ENCODE measurements around the gene HTR3D.
"Not testable (repeated sequence)": the region's sequence is repeated elsewhere in the genome, so short reads cannot be mapped to it uniquely, and the experiment has no call there.

Gene HTR3D

DNA sequence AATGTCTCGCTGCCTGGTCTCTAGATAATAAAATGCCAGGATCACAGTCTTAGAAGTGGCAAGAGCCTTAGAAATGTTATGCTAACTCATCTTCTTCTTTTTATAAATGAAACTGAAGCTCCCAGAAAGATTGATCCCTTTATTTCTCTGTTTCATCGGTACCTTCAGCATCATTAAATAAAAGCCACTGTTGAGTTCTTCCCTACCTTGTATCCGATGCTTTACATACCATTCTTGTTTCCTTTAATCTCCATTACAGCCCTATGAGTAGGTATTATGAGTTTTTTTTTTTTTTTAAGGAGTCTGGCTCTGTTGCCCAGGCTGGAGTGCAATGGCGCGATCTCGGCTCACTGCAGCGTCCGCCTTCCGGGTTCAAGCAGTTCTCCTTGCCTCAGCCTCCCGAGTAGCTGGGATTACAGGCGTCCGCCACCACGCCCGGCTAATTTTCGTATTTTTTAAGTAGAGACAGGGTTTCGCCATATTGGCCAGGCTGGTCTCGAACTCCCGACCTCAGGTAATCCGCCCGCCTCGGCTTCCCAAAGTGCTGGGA, 13.0 kb upstream of the HTR3D start:
- DNase-seq (ENCODE audit: low read depth): no peak
- peak overlapping the region; percentile 89 for H3K4me3 ChIP-seq (ENCODE audit: low read depth, low read length)
- TF ChIP-seq, protein P1, sequence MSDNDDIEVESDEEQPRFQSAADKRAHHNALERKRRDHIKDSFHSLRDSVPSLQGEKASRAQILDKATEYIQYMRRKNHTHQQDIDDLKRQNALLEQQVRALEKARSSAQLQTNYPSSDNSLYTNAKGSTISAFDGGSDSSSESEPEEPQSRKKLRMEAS (IDR thresholded peaks at IDR 0.05; ENCODE audit: low read depth, low read length): no peak
- TF ChIP-seq, protein P2, sequence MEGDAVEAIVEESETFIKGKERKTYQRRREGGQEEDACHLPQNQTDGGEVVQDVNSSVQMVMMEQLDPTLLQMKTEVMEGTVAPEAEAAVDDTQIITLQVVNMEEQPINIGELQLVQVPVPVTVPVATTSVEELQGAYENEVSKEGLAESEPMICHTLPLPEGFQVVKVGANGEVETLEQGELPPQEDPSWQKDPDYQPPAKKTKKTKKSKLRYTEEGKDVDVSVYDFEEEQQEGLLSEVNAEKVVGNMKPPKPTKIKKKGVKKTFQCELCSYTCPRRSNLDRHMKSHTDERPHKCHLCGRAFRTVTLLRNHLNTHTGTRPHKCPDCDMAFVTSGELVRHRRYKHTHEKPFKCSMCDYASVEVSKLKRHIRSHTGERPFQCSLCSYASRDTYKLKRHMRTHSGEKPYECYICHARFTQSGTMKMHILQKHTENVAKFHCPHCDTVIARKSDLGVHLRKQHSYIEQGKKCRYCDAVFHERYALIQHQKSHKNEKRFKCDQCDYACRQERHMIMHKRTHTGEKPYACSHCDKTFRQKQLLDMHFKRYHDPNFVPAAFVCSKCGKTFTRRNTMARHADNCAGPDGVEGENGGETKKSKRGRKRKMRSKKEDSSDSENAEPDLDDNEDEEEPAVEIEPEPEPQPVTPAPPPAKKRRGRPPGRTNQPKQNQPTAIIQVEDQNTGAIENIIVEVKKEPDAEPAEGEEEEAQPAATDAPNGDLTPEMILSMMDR (IDR thresholded peaks at IDR 0.05; ENCODE audit: low read depth, low read length): no peak
- TF ChIP-seq POLR2A (IDR thresholded peaks at IDR 0.05; ENCODE audit: extremely low read depth, insufficient read length): no peak

DNA sequence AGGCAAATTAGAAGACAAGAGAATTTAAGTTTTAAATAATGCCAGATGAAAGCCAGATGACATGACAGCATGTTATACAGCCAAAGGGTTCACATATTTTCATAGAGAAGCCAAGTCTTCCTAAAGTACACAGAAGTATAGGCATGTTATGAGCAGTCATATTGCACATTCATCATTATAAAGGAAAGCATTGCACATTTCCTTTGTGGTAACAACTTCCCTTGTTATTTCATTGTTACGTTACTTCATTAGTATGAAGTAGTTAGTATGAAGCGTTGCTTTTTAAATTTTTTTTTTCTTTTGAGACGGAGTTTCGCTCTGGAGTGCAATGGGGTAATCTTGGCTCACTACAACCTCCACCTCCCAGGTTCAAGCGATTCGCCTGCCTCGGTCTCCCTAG, 9.2 kb upstream of the HTR3D start:
- DNase-seq (ENCODE audit: low read depth): peak; percentile 62

DNA sequence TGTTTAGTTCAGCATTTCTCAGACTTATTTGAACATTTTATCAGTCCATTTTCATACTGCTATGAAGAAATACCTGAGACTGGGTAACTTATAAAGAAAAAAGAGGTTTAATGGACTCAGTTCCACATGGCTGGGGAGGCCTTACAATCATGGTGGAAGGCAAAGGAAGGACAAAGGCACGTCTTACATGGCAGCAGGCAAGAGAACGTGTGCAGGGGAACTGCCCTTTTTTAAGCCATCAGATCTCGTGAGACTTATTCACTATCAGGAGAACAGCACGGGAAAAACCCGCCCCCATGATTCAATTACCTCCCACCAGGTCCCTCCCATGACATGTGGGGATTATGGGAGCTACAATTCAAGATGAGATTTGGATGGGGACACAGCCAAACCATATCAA, 6.3 kb upstream of the HTR3D start:
- DNase-seq (ENCODE audit: low read depth); H3K4me3 ChIP-seq (ENCODE audit: low read depth, low read length): not testable (repeated sequence)

More for the DNA sequence above, 9.2 kb upstream of the HTR3D start:
- no peak for TF ChIP-seq POLR2A (IDR thresholded peaks at IDR 0.05; ENCODE audit: extremely low read depth, insufficient read length)
- TF ChIP-seq MYC (IDR thresholded peaks at IDR 0.05; ENCODE audit: low read depth, low read length): no peak
- TF ChIP-seq, protein P2 (IDR thresholded peaks at IDR 0.05; ENCODE audit: low read depth, low read length): no peak
- TF ChIP-seq, protein P1 (IDR thresholded peaks at IDR 0.05; ENCODE audit: low read depth, low read length): no peak
- no peak overlapping the region for H3K4me3 ChIP-seq (ENCODE audit: low read depth, low read length)

DNA sequence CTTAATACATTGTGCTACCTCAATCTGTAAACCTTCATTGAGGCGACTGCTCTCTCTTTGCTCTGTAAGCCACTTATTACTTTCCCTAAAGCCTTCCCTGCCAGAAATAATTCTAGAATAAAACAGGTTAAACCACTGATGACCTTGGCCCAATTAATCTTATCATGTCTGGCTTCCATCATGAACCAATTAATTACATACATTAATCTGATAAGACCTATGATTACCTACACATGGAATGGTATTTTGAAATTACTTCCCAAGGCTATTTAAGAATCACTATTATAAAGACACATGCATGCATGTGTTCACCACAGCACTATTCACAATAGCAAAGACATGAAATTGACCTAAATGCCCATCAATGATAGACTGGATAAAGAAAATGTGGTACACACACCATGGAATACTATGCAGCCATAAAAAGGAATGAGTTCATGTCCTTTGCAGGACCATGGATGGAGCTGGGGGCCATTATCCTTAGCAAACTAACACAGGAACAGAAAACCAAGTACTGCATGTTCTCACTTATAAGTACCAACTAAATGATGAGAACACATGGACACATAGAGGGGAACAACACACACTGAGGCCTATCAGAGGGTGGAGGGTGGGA, 3.2 kb upstream of the HTR3D start:
- not testable (repeated sequence) for H3K4me3 ChIP-seq (ENCODE audit: low read depth, low read length); DNase-seq (ENCODE audit: low read depth)

DNA sequence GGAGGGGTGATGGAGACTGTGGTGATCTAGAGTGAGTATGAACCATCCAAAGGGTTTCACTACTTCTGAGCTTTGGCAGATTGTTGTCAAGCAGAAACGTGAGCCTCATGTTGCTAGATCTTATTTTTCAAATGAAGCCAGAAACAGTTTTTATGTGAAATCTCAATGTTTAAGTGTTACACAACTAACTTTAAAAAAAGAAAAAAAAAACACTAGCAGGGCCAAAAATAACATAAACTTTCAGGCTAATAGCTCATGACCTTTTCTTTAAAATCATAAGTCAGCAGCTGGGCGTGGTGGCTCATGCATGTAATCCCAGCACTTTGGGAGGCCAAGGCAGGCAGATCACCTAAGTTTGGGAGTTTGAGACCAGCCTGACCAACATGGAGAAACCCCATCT, 2.1 kb upstream of the HTR3D start:
- DNase-seq (ENCODE audit: low read depth): no peak
- TF ChIP-seq POLR2A (IDR thresholded peaks at IDR 0.05; ENCODE audit: extremely low read depth, insufficient read length): no peak
- TF ChIP-seq, protein P1 (IDR thresholded peaks at IDR 0.05; ENCODE audit: low read depth, low read length): no peak
- no peak overlapping the region for H3K4me3 ChIP-seq (ENCODE audit: low read depth, low read length)

DNA sequence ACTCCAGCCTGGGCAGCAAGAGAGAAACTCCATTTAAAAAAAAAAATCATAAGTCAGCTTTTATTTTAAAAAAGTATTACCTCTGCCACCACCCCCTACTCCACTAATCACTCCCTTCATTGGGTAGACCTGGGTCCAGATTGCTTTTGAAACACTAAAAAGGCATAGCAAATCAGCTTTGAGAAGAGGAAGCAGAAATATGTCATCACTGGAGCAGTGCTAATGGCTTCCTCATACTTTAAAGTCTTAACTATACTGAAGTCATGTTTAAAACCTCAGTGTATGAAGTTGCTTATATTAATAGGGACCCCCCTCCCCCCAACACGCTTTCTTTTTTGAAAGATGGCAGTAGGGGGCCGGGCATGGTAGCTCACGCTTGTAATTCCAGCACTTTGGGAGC, 1.0 kb upstream of the HTR3D start:
- TF ChIP-seq, protein P1 (IDR thresholded peaks at IDR 0.05; ENCODE audit: low read depth, low read length): no peak
- TF ChIP-seq MYC (IDR thresholded peaks at IDR 0.05; ENCODE audit: low read depth, low read length): no peak
- TF ChIP-seq, protein P2 (IDR thresholded peaks at IDR 0.05; ENCODE audit: low read depth, low read length): no peak
- TF ChIP-seq POLR2A (IDR thresholded peaks at IDR 0.05; ENCODE audit: extremely low read depth, insufficient read length): no peak
- H3K4me3 ChIP-seq (ENCODE audit: low read depth, low read length): no peak overlapping the region
- DNase-seq (ENCODE audit: low read depth): no peak

DNA sequence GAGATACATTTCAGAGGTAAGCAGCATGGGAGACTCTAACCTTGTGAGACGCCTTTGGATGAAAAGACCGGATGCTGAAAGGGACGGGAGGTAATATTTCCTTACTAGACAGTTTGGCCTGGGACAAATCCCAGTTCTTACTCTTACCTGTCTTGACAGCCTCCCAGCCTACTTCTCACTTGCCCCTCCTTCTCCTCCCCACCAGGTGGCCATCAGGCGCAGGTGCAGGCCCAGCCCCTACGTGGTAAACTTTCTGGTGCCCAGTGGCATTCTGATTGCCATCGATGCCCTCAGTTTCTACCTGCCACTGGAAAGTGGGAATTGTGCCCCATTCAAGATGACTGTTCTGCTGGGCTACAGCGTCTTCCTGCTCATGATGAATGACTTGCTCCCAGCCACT, 6.3 kb downstream of the HTR3D start:
- no peak overlapping the region for H3K4me3 ChIP-seq (ENCODE audit: low read depth, low read length)
- DNase-seq (ENCODE audit: low read depth): no peak
- TF ChIP-seq, protein P2 (IDR thresholded peaks at IDR 0.05; ENCODE audit: low read depth, low read length): no peak
- TF ChIP-seq POLR2A (IDR thresholded peaks at IDR 0.05; ENCODE audit: extremely low read depth, insufficient read length): no peak
- no peak for TF ChIP-seq MYC (IDR thresholded peaks at IDR 0.05; ENCODE audit: low read depth, low read length)
- TF ChIP-seq, protein P1 (IDR thresholded peaks at IDR 0.05; ENCODE audit: low read depth, low read length): no peak

DNA sequence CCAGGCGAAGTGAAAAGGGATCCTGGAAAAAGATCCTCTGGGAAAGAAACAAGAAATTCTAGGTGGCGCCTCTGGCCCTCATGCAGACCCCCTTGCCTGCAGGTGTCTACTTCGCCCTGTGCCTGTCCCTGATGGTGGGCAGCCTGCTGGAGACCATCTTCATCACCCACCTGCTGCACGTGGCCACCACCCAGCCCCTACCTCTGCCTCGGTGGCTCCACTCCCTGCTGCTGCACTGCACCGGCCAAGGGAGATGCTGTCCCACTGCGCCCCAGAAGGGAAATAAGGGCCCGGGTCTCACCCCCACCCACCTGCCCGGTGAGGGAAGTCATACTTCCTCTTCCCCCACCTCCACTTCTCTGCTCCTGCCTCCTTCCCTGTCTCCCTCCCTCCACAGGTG, 6.8 kb downstream of the HTR3D start:
- DNase-seq (ENCODE audit: low read depth); H3K4me3 ChIP-seq (ENCODE audit: low read depth, low read length): not testable (repeated sequence)
